B cell (primary cell): Measurements from ENCODE around the gene PTGDR. TPM values are rescaled to one million over a fixed set of nuclear protein-coding genes. Genes with fewer than 3 reads are reported as not detected.

Source experiments
- ATAC-seq: fragments of 200-7000 bp; cut with Tn5 transposase; one replicate; pipeline ENCODE4 v1.10.0; 2021; ENCODE audit warnings: low read depth, mild to moderate bottlenecking, moderate number of reproducible peaks, moderate library complexity
- CTCF ChIA-PET: fragments of 350-600 bp; sonication (Branson Sonifier 250); formaldehyde crosslinking; loops from one replicate; lab custom pipeline; 2021; ENCODE audit warnings: antibody characterized with exemption, inconsistent platforms; lab: Charles Lee
- POLR2A ChIA-PET: fragments of 350-600 bp; sonication (Branson Sonifier 250); formaldehyde crosslinking; loops from one replicate; lab custom pipeline; 2021; ENCODE audit warnings: antibody characterized with exemption; lab: Charles Lee
- DNase-seq: peaks from one replicate; pipeline ENCODE4 v3.0.0; 2013
- H2AFZ ChIP-seq: 2 replicates; pipeline ENCODE4 v1.6.1; 2012; ENCODE audit warnings: mild to moderate bottlenecking, low read depth, low read length; ENCODE audit not compliant: insufficient read depth, poor library complexity, severe bottlenecking
- H3K27ac ChIP-seq, 2 donors: 1 replicate in 1 of 2; 2 replicates in 1 of 2; pipeline ENCODE4 v1.5.1; 2012 to 2013; ENCODE audit warnings: low read length in 2 of 2, mild to moderate bottlenecking in 2 of 2, moderate library complexity in 1 of 2
- H3K27me3 ChIP-seq, 4 experiments: fragments of 200-600 bp in 1 of 4; sonication (generic) in 1 of 4; replicated peaks in 1 of 4; 1 replicate in 2 of 4; 2 replicates in 2 of 4; pipeline versions ENCODE4 v1.6.1 to v1.7.0; 2013 to 2016; ENCODE audit warnings: low read length in 3 of 4, mild to moderate bottlenecking in 2 of 4, mixed read lengths in 1 of 4, moderate library complexity in 1 of 4; ENCODE audit not compliant: insufficient read depth in 4 of 4, control insufficient read depth in 3 of 4; ENCODE audit errors: control extremely low read depth in 1 of 4
- H3K36me3 ChIP-seq, 2 experiments: replicated peaks in 1 of 2; 1 replicate in 1 of 2; 2 replicates in 1 of 2; pipeline versions ENCODE4 v1.6.1 to v1.7.1; 2013; ENCODE audit warnings: low read length in 1 of 2; ENCODE audit not compliant: insufficient read depth in 2 of 2, control insufficient read depth in 1 of 2; ENCODE audit errors: control extremely low read depth in 1 of 2, extremely low read depth in 1 of 2
- H3K4me1 ChIP-seq, 2 donors: fragments of 200-600 bp in 1 of 2; sonication (generic) in 1 of 2; 1 replicate in 1 of 2; 2 replicates in 1 of 2; pipeline versions ENCODE4 v1.5.1 to v1.6.1; 2013 to 2017; ENCODE audit warnings: low read length in 2 of 2; ENCODE audit not compliant: control insufficient read depth in 2 of 2, insufficient read depth in 2 of 2
- H3K4me2 ChIP-seq: replicated peaks from 2 replicates; pipeline ENCODE3; 2012; ENCODE audit warnings: mild to moderate bottlenecking, low read depth, low read length; ENCODE audit not compliant: poor library complexity, severe bottlenecking
- H3K4me3 ChIP-seq, 5 experiments: fragments of 200-600 bp in 1 of 5; sonication (generic) in 1 of 5; 1 replicate in 3 of 5; 2 replicates in 2 of 5; pipeline versions ENCODE4 v1.5.1 to v1.7.0; 2011 to 2016; ENCODE audit warnings: low read length in 4 of 5, mild to moderate bottlenecking in 4 of 5, low read depth in 2 of 5, control low read depth in 1 of 5, moderate library complexity in 1 of 5; ENCODE audit not compliant: insufficient read depth in 1 of 5; ENCODE audit errors: control extremely low read depth in 1 of 5, extremely low read depth in 1 of 5
- H3K79me2 ChIP-seq: fragments of 200-600 bp; sonication (generic); one replicate; pipeline ENCODE4 v1.6.0; 2016; ENCODE audit warnings: low read length; ENCODE audit not compliant: control insufficient read depth, insufficient read depth
- H3K9ac ChIP-seq: fragments of 200-600 bp; sonication (generic); 2 replicates; pipeline ENCODE4 v1.6.1; 2017; ENCODE audit warnings: mild to moderate bottlenecking, low read length, moderate library complexity
- H3K9me3 ChIP-seq, 3 donors: one replicate each; pipeline versions ENCODE4 v1.6.1 to v1.7.1; 2013; ENCODE audit warnings: low read length in 2 of 3; ENCODE audit not compliant: control insufficient read depth in 2 of 3, insufficient read depth in 1 of 3; ENCODE audit errors: control extremely low read depth in 1 of 3
- H4K20me1 ChIP-seq: 2 replicates; pipeline ENCODE4 v1.6.0; 2012; ENCODE audit warnings: mild to moderate bottlenecking, low read length; ENCODE audit not compliant: insufficient read depth, control insufficient read depth, poor library complexity, severe bottlenecking
- H3K27ac Mint-ChIP-seq: one replicate; pipeline ENCODE4 v1.8.0; 2021; ENCODE audit warnings: mixed read lengths
- H3K27me3 Mint-ChIP-seq: one replicate; pipeline ENCODE4 v1.8.0; 2021; ENCODE audit warnings: mixed read lengths
- H3K4me1 Mint-ChIP-seq: one replicate; pipeline ENCODE4 v1.8.0; 2021; ENCODE audit warnings: mixed read lengths
- H3K4me3 Mint-ChIP-seq: one replicate; pipeline ENCODE4 v1.8.0; 2021; ENCODE audit warnings: mixed read lengths
- H3K9me3 Mint-ChIP-seq: one replicate; pipeline ENCODE4 v1.8.0; 2022; ENCODE audit warnings: mixed read lengths; ENCODE audit not compliant: insufficient read depth
- CTCF ChIP-seq: fragments of 200-600 bp; IDR thresholded peaks from one replicate; pipeline ENCODE4 v1.8.0; 2022; ENCODE audit warnings: antibody characterized with exemption, mild to moderate bottlenecking
- EZH2 ChIP-seq: IDR thresholded peaks from 2 replicates; pipeline ENCODE4 v1.6.1; 2012; ENCODE audit warnings: borderline replicate concordance, low read depth, mild to moderate bottlenecking, moderate library complexity, low read length; ENCODE audit not compliant: insufficient read depth, poor library complexity, severe bottlenecking
- WGBS: methylation state at CpG from one replicate; pipeline ENCODE4 v1.1.5; 2013; ENCODE audit warnings: missing lambda C conversion rate; ENCODE audit not compliant: insufficient coverage; 5-methylcytosine and 5-hydroxymethylcytosine counted together
- intact Hi-C: fragments of 100-400 bp; cut with micrococcal nuclease; formaldehyde crosslinking; loops from one replicate; pipeline ENCODE4 v1.10.0; 2022
- polyA plus RNA-seq: library from polyadenylated mRNA; depleted of rRNA; stranded (reverse); fragments of >200 nt; gene quantifications from 2 replicates; pipeline ENCODE4 v1.2.3, GENCODE V29; 2012
- total RNA-seq, 2 donors: library from RNA; stranded (reverse); fragments of 120-200 nt in 1 of 2; gene quantifications; 1 replicate in 1 of 2; 2 replicates in 1 of 2; pipeline versions ENCODE4 v1.2.3 to v1.2.4, GENCODE V29; 2013 to 2022

PTGDR gene
- total and polyA plus RNA-seq, 2 donors (not counting 1 experiment from before 2014, with no cell fraction given), result 0.04 TPM; not detected in 1

- Mint-ChIP-seq H3K4me1 (peaks cover 16% of the 10 kb centered on the region), H3K4me3 (no peak overlapping the region), H3K27me3 (peaks cover 6% of the 10 kb centered on the region), H3K9me3 (no peaks in the 10 kb centered on the region), H3K27ac (no peak overlapping the region)
- no peak for DNase-seq
- ATAC-seq, result no peak
- no peak overlapping the region for H3K9ac ChIP-seq
- peaks cover 16 to 21% of the 10 kb centered on the region in 2 donors for H3K4me1 ChIP-seq
- CTCF ChIA-PET, result no interaction called here
- H3K36me3 ChIP-seq, result no peaks in the 10 kb centered on the region
- H4K20me1 ChIP-seq, result no peaks in the 10 kb centered on the region
- no peak overlapping the region for H3K4me2 ChIP-seq
- H3K79me2 ChIP-seq, result no peaks in the 10 kb centered on the region
- intact Hi-C loops, result no loop called here
- H3K9me3 ChIP-seq, result no peaks in the 10 kb centered on the region
- no peak overlapping the region for H3K4me3 ChIP-seq
- no peak overlapping the region for H2AFZ ChIP-seq
- H3K27me3 ChIP-seq, result peaks cover 0 to 15% (median 0%) of the 10 kb centered on the region in 4 experiments
- POLR2A ChIA-PET, result no interaction called here
- 93% methylated on average over 3 of the region's 4 CpGs for WGBS
- H3K27ac ChIP-seq, result no peak overlapping the region
- TF ChIP-seq CTCF (no peak), EZH2 (no peak)
Measured at GRCh38 chr14:52307376-52307775, 39.9 kb downstream of the PTGDR start.

GRCh38 chr14:52307905-52308304, 40.4 kb downstream of the PTGDR start:
- Histone ChIP-seq H3K9me3 (no peaks in the 10 kb centered on the region), H4K20me1 (no peaks in the 10 kb centered on the region), H3K27me3 (peaks cover 0 to 18% (median 3%) of the 10 kb centered on the region in 4 experiments), H3K27ac (no peak overlapping the region), H2AFZ (no peak overlapping the region), H3K79me2 (no peaks in the 10 kb centered on the region), H3K4me1 (peaks cover 21 to 26% of the 10 kb centered on the region in 2 donors), H3K4me2 (no peak overlapping the region), H3K36me3 (no peaks in the 10 kb centered on the region), H3K9ac (no peak overlapping the region), H3K4me3 (no peak overlapping the region)
- H3K27me3 Mint-ChIP-seq, result peaks cover 9% of the 10 kb centered on the region
- ChIA-PET CTCF (no interaction called here), POLR2A (no interaction called here)
- H3K4me1 Mint-ChIP-seq, result peaks cover 20% of the 10 kb centered on the region
- no peak for ATAC-seq
- H3K4me3 Mint-ChIP-seq, result no peak overlapping the region
- no peak overlapping the region for H3K27ac Mint-ChIP-seq
- no peak for TF ChIP-seq CTCF
- TF ChIP-seq EZH2, result no peak
- no peak for DNase-seq
- no CpG with 5 or more reads among the region's 2 CpGs for WGBS
- intact Hi-C loops, result no loop called here
- no peaks in the 10 kb centered on the region for H3K9me3 Mint-ChIP-seq
